Stimulated activated CD8-positive, alpha-beta memory T cell treated with anti-CD3 and anti-CD28 coated beads, Interleukin-7, amount 100 ng/mL, for 1 hour (primary cell): ENCODE measurements around the gene ZNF121.
A peak's percentile ranks its signal among the peaks of the same experiment; 100 is the strongest.
"Not testable (repeated sequence)": the region's sequence is repeated elsewhere in the genome, so short reads cannot be mapped to it uniquely, and the experiment has no call there.

Source experiments
- DNase-seq, 2 donors: peaks; one replicate each; pipeline ENCODE4 v3.0.0-alpha.2; 2020; ENCODE audit warnings: low read depth in 2 of 2

ZNF121 gene

DNA sequence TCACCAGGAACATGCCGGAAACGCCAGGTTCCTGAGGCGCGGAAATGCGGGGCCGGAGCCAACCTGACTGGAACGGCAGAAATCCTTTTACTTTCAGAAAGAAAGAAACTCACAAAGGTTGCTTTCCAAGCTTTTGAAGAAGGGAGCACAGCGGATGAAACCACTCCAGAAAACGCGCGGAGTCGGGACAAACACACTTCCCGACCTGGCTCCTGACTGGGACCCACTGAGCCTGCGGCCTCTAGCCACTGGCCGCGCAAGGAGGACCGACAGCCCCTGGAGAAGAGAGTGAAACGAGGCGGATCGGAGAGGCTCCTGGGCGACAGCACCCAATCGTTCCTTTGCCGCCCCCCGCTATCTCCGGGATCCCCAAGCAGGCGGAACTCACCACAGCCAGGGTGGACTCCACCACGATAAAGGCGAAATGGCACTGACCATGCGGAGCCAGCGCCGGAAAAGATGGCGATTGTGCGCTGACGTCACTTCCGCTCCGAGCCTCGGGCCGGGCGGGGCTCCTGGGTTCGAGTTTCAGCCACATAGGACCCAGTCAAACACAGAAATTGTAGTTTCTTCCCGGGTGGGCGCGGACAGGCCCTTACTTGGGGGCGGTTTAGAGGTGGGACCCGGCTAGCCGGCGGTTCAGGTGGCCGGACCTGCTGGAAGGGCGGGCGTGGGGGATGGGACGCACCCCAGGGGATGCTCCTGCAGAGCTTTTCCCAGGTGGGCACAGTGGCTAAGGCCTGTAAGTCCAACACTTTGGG is at the start of gene ZNF121:
Gene ZNF121, minus strand, starts transcription at position 432 of the 761 bp plus-strand sequence. CDS start 16,407 bp downstream, outside the sequence.
- peak; percentile 63 to 68 for DNase-seq

- DNase-seq = no peak
Measured at GRCh38 chr19:9627856-9628255, 43.6 kb upstream of the ZNF121 start.

DNA sequence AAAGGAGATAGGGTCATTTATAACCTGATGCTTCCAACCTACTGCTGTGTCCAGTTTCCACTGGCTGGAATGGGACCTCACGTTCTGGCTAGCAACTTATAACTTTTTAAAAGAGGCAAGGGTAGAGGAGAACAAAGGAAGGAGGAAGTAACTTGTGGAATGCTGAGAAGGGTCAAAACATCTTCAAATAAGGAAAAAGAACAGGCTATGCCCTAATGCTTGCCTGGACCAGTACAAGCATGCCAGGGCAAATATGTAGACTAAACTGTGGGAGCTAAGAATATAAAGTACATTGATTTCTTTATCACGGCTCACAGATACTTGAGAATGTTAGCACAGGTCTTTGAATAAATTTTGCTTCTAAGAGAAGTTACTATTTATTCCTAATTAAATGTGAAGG is 38.2 kb upstream of the ZNF121 start:
- no peak for DNase-seq

GRCh38 chr19:9621156-9622037 is 37.1 kb upstream of the ZNF121 start, which contains the start of gene ZNF561:
Gene ZNF561, minus strand, starts transcription at chr19:9621232. Its CDS starts 1,776 bp downstream, at chr19:9619456.
- DNase-seq = peak; percentile 74 to 77

DNA sequence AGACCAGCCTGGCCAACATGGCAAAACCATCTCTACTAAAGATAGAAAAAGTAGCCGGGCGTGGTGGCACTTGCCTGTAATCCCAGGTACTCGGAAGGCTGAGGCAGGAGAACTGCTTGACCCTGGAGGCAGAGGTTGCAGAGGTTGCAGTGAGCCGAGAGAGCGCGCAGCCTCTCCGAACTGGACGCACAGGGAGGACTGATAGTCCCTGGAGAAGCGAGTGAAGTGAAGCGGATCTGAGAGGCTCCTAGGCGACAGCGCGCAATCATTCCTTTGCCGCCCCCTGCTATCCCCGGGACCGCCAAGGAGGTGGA is 36.5 kb upstream of the ZNF121 start:
- DNase-seq = no peak

DNA sequence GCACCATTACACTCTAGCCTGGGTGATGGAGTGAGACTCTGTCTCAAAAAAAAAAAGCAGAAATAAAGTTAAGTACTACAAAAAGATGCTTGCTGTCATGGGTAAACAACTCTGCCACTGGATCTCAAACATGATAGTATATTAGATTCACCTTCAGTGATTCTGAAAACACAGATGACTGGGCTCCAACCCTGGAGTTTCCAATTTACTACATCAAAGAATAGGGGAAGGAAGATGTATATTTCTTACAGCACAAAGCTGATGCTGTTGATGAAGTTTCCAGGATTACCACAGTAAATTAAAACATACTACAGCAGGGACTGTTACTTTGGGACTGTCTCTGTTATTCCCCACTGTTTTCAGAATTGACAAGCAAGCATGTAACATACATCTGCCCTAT is 31.5 kb upstream of the ZNF121 start:
- no peak for DNase-seq

DNA sequence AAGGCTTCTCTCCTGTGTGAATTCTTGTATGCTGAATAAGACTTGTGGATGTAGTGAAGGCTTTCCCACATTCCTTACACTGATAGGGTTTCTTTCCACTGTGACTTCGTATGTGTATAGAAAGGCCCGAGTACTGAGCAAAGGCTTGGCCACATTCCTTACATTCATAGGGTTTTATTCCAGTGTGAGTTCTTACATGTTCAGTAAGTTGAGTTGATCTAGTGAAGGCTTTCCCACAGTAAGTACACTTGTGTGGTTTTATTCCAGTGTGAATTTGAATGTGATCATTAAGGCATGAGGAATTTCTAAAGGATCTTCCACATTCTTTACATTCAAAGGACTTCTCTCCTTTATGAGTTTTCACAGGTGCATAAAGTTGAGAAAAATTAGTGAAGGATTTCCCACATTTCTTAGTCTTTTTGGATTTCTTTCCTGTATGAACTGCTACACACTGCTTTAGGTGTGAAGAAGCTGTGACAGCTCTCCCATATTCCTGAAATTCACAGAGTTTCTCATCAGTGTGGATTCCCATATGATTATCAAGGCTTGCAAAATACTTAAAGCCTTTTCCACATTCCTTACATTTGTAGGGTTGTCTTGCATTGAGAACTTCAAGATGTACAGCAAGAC is 26.3 kb upstream of the ZNF121 start:
- DNase-seq = no peak

DNA sequence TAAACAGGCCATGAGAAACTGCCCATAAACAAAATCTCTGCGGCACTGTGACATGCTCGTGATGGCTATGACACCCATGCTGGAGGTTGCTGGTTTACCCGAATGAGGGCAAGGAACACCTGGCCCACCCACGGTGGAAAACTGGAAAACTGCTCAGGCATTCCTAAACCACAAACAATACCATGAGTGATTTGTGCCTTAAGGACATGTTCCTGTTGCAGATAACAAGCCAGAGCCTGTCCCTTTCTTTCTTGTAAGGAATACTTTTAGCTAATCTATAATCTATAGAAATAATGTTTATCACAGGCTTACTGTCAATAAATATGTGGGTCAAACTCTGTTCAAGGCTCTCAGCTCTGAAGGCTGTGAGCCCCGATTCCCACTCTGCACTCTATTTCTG is 24.6 kb upstream of the ZNF121 start:
- DNase-seq = no peak

- DNase-seq = no peak
Measured at GRCh38 chr19:9597027-9597426, 12.7 kb upstream of the ZNF121 start.

DNA sequence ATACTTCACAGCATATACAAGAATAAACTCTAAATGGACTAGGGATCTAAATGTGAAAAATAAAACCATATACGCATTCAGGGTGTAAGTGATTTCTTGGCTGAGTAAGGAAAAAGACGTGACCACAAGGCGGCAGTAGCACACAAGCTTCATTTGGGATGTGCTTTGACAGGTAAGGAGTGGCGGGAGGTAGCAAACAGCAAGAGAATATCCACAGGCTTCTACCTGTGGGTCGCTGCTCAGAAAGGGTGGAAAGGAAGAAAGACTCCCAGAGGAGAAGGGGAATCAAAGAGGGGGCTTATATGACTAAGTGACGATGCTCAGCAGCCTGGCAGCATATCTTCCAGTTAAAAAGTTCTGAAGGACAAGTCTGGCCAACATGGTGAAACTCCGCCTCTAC is 2.5 kb upstream of the ZNF121 start:
- DNase-seq = peak; percentile 60 to 71

DNA sequence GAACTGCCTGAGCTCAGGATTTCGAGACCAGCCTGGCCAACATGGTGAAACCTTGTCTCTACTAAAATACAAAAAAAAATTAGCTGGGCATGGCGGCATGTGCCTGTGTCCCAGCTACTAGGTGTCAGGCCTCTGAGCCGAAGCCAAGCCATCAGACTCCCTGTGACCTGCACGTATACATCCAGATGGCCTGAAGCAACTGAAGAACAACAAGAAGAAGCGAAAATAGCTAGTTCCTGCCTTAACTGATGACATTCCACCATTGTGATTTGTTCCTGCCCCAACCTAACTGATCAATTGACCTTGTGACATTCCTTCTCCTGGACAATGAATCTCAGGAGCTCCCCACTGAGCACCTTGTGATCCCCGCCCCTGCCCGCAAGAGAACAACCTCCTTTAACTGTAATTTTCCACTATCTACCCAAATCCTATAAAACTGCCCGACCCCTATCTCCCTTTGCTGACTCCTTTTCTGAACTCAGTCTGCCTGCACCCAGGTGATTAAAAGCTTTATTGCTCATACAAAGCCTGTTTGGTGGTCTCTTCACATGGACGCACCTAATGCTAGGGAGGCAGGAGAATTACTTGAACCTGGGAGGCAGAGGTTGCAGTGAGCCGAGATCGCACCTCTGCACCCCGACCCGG is 2.1 kb downstream of the ZNF121 start:
- DNase-seq = not testable (repeated sequence)

DNA sequence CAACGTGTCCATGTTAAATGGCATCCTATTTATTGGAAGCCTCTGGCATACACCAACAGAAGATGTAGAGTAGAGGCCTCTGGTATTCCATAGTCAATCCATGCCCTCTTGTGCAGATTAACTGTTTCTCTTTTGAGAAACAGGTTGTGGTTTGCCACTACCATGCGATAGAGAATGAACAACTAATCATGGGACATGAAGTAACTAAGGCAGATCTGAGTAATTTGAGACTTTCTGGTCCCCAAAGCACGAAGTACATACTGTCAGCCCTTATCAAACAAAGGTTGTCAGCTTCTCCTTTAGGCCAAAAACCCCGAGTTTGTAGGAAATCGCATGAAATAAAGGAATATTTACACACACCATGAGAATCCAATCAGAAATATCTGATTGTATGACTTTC is 3.6 kb downstream of the ZNF121 start:
- no peak for DNase-seq

GRCh38 chr19:9570255-9570654 is 14.0 kb downstream of the ZNF121 start:
- no peak for DNase-seq

GRCh38 chr19:9566729-9567128 is 17.6 kb downstream of the ZNF121 start:
- no peak for DNase-seq

- no peak for DNase-seq
Measured at GRCh38 chr19:9565900-9566705, 18.2 kb downstream of the ZNF121 start.

GRCh38 chr19:9552536-9553274 is 31.6 kb downstream of the ZNF121 start:
- no peak for DNase-seq

DNA sequence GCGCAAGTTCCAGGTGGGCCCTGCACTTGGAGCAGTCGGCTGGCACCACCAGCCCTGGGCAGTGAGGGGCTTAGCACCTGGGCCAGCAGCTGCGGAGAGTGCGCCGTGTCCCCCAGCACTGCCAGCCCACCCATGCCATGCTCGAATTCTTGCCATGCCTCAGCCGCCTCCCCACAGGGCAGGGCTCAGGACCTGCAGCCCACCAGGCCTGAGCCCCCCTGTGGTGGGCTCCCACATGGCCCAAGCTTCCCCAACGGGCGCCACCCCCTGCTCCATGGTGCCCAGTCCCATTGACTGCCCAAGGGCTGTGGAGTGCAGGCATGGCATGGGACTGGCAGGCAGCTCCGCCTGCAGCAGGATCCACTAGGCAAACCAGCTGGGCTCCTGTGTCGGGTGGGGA is 36.4 kb downstream of the ZNF121 start:
- no peak for DNase-seq

GRCh38 chr19:9541281-9541680 is 43.0 kb downstream of the ZNF121 start:
- DNase-seq = not testable (repeated sequence)

GRCh38 chr19:9539921-9540320 is 44.4 kb downstream of the ZNF121 start:
- not testable (repeated sequence) for DNase-seq

DNA sequence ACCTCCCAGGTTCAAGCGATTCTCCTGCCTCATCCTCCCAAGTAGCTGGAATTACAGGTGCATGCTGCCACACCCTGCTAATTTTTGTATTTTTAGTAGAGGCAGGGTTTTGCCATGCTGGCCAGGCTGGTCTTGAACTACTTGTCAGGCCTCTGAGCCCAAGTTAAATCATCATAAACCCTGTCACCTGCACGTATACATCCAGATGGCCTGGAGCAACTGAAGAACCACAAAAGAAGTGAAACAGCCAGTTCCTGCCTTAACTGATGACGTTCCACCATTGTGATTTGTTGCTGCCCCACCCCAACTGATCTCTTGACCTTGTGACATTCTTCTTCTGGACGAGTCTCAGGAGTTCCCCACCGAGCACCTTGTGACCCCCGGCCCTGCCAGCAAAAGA is 45.1 kb downstream of the ZNF121 start:
- not testable (repeated sequence) for DNase-seq
